ENCODE results near the gene ZNF789. TPM values are rescaled to one million over a fixed set of nuclear protein-coding genes. Genes with fewer than 3 reads are reported as not detected.

Gene ZNF789
- polyA plus RNA-seq, 1 of the 3 experiments (the other 2 are of a cell fraction) = 27.7 TPM

DNA sequence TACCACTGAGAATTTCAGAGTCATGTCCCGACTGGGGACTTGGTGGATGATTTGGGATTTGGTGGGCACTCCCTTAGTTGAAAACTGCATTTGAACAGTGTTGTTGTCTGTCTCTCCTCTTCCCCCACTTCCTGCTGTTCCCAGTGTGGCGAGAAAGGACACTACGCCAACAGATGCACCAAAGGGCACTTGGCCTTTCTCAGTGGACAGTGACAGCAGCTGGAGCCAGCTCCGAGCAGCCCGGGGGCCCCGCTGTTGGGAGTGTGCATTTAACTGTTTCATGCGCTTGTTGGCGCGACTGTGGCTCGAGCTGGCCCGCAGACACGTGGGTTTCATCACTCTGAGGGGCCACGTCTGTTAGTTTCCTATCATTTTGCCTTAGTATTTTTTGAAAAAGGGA, 16.4 kb upstream of the ZNF789 start:
- TF ChIP-seq POLR2AphosphoS5 (IDR thresholded peaks at IDR 0.05; ENCODE audit: low read depth, low read length) (peak; percentile 53; the same call in 1 of the 2 replicates), SMC3 (IDR thresholded peaks at IDR 0.05; ENCODE audit: low read depth, low read length) (no peak)
- H3K4me2 ChIP-seq = no peak overlapping the region
- no peaks in the 10 kb centered on the region for H3K27me3 ChIP-seq (ENCODE audit: insufficient read depth)
- POLR2A ChIA-PET = interaction anchor here (0.9 to 1.3 kb wide), 2 partner anchors 16 to 18 kb away, joined by 3 to 4 read pairs; partner anchors contain the start of gene PTCD1
- H2AFZ ChIP-seq (ENCODE audit: low read depth) = no peak overlapping the region
- H3K36me3 ChIP-seq (replicated peaks in 1 of 2; ENCODE audit: control insufficient read depth in 1 of 2, insufficient read depth in 2 of 2, low read length in 1 of 2) = peaks cover 61 to 93% of the 10 kb centered on the region in 2 experiments
- CTCF ChIA-PET = interaction anchor here (0.9 to 1.3 kb wide), 2 partner anchors 10 to 16 kb away, joined by 3 to 5 read pairs; partner anchors contain the start of gene ATP5MF
- H4K20me1 ChIP-seq (ENCODE audit: insufficient read depth) = peaks cover 49% of the 10 kb centered on the region
- no peak overlapping the region for H3K4me3 ChIP-seq (ENCODE audit: low read depth in 2 of 2, low read length in 1 of 2)
- peaks cover 53% of the 10 kb centered on the region for H3K79me2 ChIP-seq (ENCODE audit: insufficient read depth)
- DNase-seq = no peak
- no peak overlapping the region for H3K27ac ChIP-seq (ENCODE audit: low read depth in 2 of 2, low read length in 1 of 2)
- H3F3A ChIP-seq (replicated peaks; ENCODE audit: insufficient read depth) = peaks cover 37% of the 10 kb centered on the region
- H3K9ac ChIP-seq = no peak overlapping the region
- H3K9me2 ChIP-seq = no peaks in the 10 kb centered on the region
- no peaks in the 10 kb centered on the region for H3K9me3 ChIP-seq
- 85% methylated on average over 13 of the region's 13 CpGs for WGBS (ENCODE audit: low lambda C conversion rate)
- H3K4me1 ChIP-seq (ENCODE audit: control insufficient read depth in 1 of 2, insufficient read depth in 2 of 2, low read depth in 1 of 2, low read length in 1 of 2) = peaks cover 0 to 2% of the 10 kb centered on the region in 2 experiments; a peak in 1 of 4 replicates

DNA sequence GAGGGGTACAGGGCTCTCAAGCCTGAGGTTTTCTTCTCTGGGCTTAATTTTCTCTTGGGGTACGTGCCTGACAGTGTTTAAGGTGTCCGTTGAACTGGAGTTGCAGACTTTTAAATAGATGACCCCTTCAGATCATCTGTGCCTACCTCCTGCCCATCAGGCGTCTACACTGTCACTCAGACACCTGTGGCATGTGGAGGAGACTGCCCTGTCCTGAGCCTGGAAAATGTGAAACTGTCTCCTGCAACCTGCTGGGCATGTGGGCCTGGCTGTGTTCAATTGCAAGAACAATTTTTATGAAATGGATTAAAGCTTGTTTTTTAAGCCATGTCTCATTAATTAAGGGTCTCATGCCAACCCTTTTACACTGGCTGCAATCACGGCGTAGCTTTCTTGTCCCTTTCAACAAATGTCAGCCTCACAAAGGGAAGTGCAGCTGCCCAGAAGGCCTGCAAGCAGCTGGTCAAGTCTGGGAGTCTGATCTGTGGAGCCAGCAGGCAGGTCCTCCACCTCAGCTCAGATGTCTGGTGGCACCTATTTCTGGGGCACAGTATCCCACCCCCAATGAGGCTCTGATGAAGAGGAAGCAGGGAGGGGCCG, 15.5 kb upstream of the ZNF789 start:
- H3K9me3 ChIP-seq = no peaks in the 10 kb centered on the region
- no peaks in the 10 kb centered on the region for H3K9me2 ChIP-seq
- H3K9ac ChIP-seq = no peak overlapping the region
- H3K4me3 ChIP-seq (ENCODE audit: low read depth in 2 of 2, low read length in 1 of 2) = no peak overlapping the region
- POLR2A ChIA-PET = no interaction called here
- TF ChIP-seq FOSL2 (IDR thresholded peaks at IDR 0.05; ENCODE audit: borderline replicate concordance, low read depth) (no peak), EZH2phosphoT487 (IDR thresholded peaks at IDR 0.05; ENCODE audit: borderline replicate concordance, low read depth) (no peak), EP300 (IDR thresholded peaks at IDR 0.05; ENCODE audit: borderline replicate concordance in 1 of 2, low read depth in 1 of 2, low read length in 1 of 2) (no peak)
- TF ChIP-seq, protein P1, sequence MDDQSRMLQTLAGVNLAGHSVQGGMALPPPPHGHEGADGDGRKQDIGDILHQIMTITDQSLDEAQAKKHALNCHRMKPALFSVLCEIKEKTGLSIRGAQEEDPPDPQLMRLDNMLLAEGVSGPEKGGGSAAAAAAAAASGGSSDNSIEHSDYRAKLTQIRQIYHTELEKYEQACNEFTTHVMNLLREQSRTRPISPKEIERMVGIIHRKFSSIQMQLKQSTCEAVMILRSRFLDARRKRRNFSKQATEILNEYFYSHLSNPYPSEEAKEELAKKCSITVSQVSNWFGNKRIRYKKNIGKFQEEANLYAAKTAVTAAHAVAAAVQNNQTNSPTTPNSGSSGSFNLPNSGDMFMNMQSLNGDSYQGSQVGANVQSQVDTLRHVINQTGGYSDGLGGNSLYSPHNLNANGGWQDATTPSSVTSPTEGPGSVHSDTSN (IDR thresholded peaks at IDR 0.05) = peak; percentile 2; the same call in 1 of the 2 replicates
- TF ChIP-seq, protein P2, sequence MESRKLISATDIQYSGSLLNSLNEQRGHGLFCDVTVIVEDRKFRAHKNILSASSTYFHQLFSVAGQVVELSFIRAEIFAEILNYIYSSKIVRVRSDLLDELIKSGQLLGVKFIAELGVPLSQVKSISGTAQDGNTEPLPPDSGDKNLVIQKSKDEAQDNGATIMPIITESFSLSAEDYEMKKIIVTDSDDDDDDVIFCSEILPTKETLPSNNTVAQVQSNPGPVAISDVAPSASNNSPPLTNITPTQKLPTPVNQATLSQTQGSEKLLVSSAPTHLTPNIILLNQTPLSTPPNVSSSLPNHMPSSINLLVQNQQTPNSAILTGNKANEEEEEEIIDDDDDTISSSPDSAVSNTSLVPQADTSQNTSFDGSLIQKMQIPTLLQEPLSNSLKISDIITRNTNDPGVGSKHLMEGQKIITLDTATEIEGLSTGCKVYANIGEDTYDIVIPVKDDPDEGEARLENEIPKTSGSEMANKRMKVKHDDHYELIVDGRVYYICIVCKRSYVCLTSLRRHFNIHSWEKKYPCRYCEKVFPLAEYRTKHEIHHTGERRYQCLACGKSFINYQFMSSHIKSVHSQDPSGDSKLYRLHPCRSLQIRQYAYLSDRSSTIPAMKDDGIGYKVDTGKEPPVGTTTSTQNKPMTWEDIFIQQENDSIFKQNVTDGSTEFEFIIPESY (IDR thresholded peaks at IDR 0.05; ENCODE audit: borderline replicate concordance, low read depth) = no peak
- H3K36me3 ChIP-seq (replicated peaks in 1 of 2; ENCODE audit: control insufficient read depth in 1 of 2, insufficient read depth in 2 of 2, low read length in 1 of 2) = peaks cover 55 to 85% of the 10 kb centered on the region in 2 experiments
- CTCF ChIA-PET = interaction anchor here (0.8 kb wide), 1 partner anchor 43 kb away, joined by 3 read pairs; the partner anchor contains the start of gene ZNF394
- H3K4me2 ChIP-seq = no peak overlapping the region
- peaks cover 56% of the 10 kb centered on the region for H4K20me1 ChIP-seq (ENCODE audit: insufficient read depth)
- H2AFZ ChIP-seq (ENCODE audit: low read depth) = no peak overlapping the region
- H3K27me3 ChIP-seq (ENCODE audit: insufficient read depth) = no peaks in the 10 kb centered on the region
- H3K4me1 ChIP-seq (ENCODE audit: control insufficient read depth in 1 of 2, insufficient read depth in 2 of 2, low read depth in 1 of 2, low read length in 1 of 2) = peaks cover 0 to 2% of the 10 kb centered on the region in 2 experiments; a peak in 1 of 4 replicates
- no peak for DNase-seq
- H3F3A ChIP-seq (replicated peaks; ENCODE audit: insufficient read depth) = peaks cover 37% of the 10 kb centered on the region
- 90% methylated on average over 5 of the region's 6 CpGs for WGBS (ENCODE audit: low lambda C conversion rate)
- peaks cover 61% of the 10 kb centered on the region for H3K79me2 ChIP-seq (ENCODE audit: insufficient read depth)
- no peak overlapping the region for H3K27ac ChIP-seq (ENCODE audit: low read depth in 2 of 2, low read length in 1 of 2)
